ENCODE measurements around the gene TIAM2. TPM values are rescaled to one million over a fixed set of nuclear protein-coding genes. Genes with fewer than 3 reads are reported as not detected.

The TIAM2 gene
- total RNA-seq, 1 experiment from 2014 or later, result 3.8 TPM

GRCh38 chr6:154958469-154958868, 36.6 kb upstream of the TIAM2 start:
- Histone ChIP-seq H3K9me3 (no peaks in the 10 kb centered on the region), H3K27me3 (replicated peaks; ENCODE audit: control insufficient read depth, insufficient read depth, low read length) (no peaks in the 10 kb centered on the region), H3K4me3 (ENCODE audit: low read depth, low read length) (no peak overlapping the region), H3K36me3 (ENCODE audit: control insufficient read depth, insufficient read depth, low read length) (no peaks in the 10 kb centered on the region), H3K4me1 (peaks cover 31% of the 10 kb centered on the region)
- TF ChIP-seq CTCF (IDR thresholded peaks at IDR 0.05; ENCODE audit: insufficient read depth in 1 of 2, low read depth in 1 of 2, low read length in 1 of 2, severe bottlenecking in 1 of 2, unreplicated experiment in 1 of 2), result no peak
- no peaks in the 10 kb centered on the region for H3K9me3 Mint-ChIP-seq (ENCODE audit: unreplicated experiment)
- ChIA-PET POLR2A (no interaction called here), CTCF (no interaction called here)
- BruUV-seq (replicated peaks), result no TSS peak
- H3K27me3 Mint-ChIP-seq (ENCODE audit: insufficient read depth, unreplicated experiment), result no peaks in the 10 kb centered on the region
- H3K27ac Mint-ChIP-seq (ENCODE audit: unreplicated experiment), result peak overlapping the region; percentile 8
- H3K36me3 Mint-ChIP-seq (ENCODE audit: insufficient read depth, unreplicated experiment), result peaks cover 5% of the 10 kb centered on the region
- no peak overlapping the region for H3K4me3 Mint-ChIP-seq (ENCODE audit: unreplicated experiment)
- H3K4me1 Mint-ChIP-seq (ENCODE audit: low read depth, unreplicated experiment), result peaks cover 22% of the 10 kb centered on the region
- no peak for DNase-seq
- intact Hi-C loops (cut with micrococcal nuclease; ENCODE audit: unreplicated experiment), result no loop called here

- Mint-ChIP-seq H3K36me3 (ENCODE audit: insufficient read depth, unreplicated experiment) (no peaks in the 10 kb centered on the region), H3K9me3 (ENCODE audit: unreplicated experiment) (no peaks in the 10 kb centered on the region), H3K4me1 (ENCODE audit: low read depth, unreplicated experiment) (peaks cover 22% of the 10 kb centered on the region), H3K4me3 (ENCODE audit: unreplicated experiment) (no peak overlapping the region), H3K27ac (ENCODE audit: unreplicated experiment) (peak overlapping the region; percentile 45), H3K27me3 (ENCODE audit: insufficient read depth, unreplicated experiment) (no peaks in the 10 kb centered on the region)
- POLR2A ChIA-PET, result no interaction called here
- TF ChIP-seq CTCF (IDR thresholded peaks at IDR 0.05; ENCODE audit: insufficient read depth in 1 of 2, low read depth in 1 of 2, low read length in 1 of 2, severe bottlenecking in 1 of 2, unreplicated experiment in 1 of 2), result no peak
- H3K27me3 ChIP-seq (replicated peaks; ENCODE audit: control insufficient read depth, insufficient read depth, low read length), result no peaks in the 10 kb centered on the region
- intact Hi-C loops (cut with micrococcal nuclease; ENCODE audit: unreplicated experiment), result no loop called here
- CTCF ChIA-PET, result no interaction called here
- H3K4me3 ChIP-seq (ENCODE audit: low read depth, low read length), result no peak overlapping the region
- no TSS peak for BruUV-seq (replicated peaks)
- H3K9me3 ChIP-seq, result no peaks in the 10 kb centered on the region
- H3K36me3 ChIP-seq (ENCODE audit: control insufficient read depth, insufficient read depth, low read length), result no peaks in the 10 kb centered on the region
- DNase-seq, result no peak
- H3K4me1 ChIP-seq, result peaks cover 37% of the 10 kb centered on the region
Measured at GRCh38 chr6:154960299-154960843, 34.7 kb upstream of the TIAM2 start.

GRCh38 chr6:154960854-154961530, 34.1 kb upstream of the TIAM2 start:
- peak overlapping the region; percentile 46 for H3K27ac Mint-ChIP-seq (ENCODE audit: unreplicated experiment)
- peaks cover 37% of the 10 kb centered on the region for H3K4me1 ChIP-seq
- no peaks in the 10 kb centered on the region for H3K36me3 ChIP-seq (ENCODE audit: control insufficient read depth, insufficient read depth, low read length)
- no peak for DNase-seq
- ChIA-PET POLR2A (no interaction called here), CTCF (no interaction called here)
- no peaks in the 10 kb centered on the region for H3K9me3 Mint-ChIP-seq (ENCODE audit: unreplicated experiment)
- no peaks in the 10 kb centered on the region for H3K27me3 Mint-ChIP-seq (ENCODE audit: insufficient read depth, unreplicated experiment)
- H3K27me3 ChIP-seq (replicated peaks; ENCODE audit: control insufficient read depth, insufficient read depth, low read length), result no peaks in the 10 kb centered on the region
- no TSS peak for BruUV-seq (replicated peaks)
- intact Hi-C loops (cut with micrococcal nuclease; ENCODE audit: unreplicated experiment), result loop anchor here (1.0 kb wide), 1 partner anchor 34 kb away; the partner anchor contains the start of gene TIAM2
- peaks cover 18% of the 10 kb centered on the region for H3K4me1 Mint-ChIP-seq (ENCODE audit: low read depth, unreplicated experiment)
- TF ChIP-seq CTCF (IDR thresholded peaks at IDR 0.05; ENCODE audit: insufficient read depth in 1 of 2, low read depth in 1 of 2, low read length in 1 of 2, severe bottlenecking in 1 of 2, unreplicated experiment in 1 of 2), result no peak
- no peak overlapping the region for H3K4me3 ChIP-seq (ENCODE audit: low read depth, low read length)
- no peaks in the 10 kb centered on the region for H3K36me3 Mint-ChIP-seq (ENCODE audit: insufficient read depth, unreplicated experiment)
- no peak overlapping the region for H3K4me3 Mint-ChIP-seq (ENCODE audit: unreplicated experiment)
- no peaks in the 10 kb centered on the region for H3K9me3 ChIP-seq

Data from Caco-2 (cell line).